ENCODE results near the gene KLHDC3.
"Not testable (repeated sequence)": the region's sequence is repeated elsewhere in the genome, so short reads cannot be mapped to it uniquely, and the experiment has no call there.

KLHDC3 gene

DNA sequence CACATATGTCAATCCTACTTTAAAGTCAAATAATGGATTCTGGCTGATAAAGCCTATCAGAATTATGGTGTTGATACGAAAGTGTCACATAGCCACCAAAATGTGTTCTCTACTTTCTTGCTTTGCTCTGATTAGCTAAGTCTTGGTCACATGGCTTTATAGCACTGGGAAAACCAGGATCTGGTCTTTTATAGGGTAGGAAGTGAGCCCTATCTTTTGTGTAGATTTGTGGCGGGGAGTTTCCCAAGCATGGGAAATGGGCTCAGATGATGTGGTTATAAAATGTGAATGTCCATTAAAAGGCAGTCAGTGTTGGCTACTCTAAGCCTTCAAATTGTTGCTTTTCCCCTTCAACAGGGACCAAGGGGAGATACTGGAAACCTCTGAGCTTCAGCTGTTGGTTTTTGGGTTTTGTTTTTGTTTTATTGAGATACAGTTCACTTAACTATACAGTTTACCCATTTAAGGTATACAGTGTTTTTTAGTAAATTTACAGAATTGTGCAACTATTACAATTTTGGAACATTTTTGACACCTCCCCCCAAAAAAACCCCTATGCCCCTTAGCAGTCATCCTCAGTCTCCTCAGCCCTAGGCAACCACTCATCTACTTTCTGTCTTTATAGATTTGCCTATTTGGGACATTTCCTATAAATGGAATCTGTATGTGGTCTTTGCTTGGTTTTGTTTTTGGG lies 19.6 kb downstream of the KLHDC3 start:
- no peak for DNase-seq

DNA sequence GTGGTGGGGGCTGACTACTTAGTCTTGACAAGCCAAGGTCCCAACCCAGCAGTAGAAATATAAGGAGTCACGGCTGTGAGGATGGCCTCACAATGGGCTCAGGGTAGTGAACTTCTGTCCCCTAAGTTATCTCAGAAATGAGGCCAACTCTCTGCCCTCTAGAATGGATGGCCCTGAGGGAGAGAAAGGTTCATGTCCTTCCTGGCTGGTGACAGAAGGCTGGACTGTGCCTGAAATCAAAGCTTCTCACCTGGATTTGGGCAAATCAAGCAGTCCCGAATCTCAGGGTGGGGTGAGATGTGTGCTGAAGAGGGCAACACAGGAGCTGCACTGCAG lies 20.1 kb downstream of the KLHDC3 start:
- no peak for DNase-seq

DNA sequence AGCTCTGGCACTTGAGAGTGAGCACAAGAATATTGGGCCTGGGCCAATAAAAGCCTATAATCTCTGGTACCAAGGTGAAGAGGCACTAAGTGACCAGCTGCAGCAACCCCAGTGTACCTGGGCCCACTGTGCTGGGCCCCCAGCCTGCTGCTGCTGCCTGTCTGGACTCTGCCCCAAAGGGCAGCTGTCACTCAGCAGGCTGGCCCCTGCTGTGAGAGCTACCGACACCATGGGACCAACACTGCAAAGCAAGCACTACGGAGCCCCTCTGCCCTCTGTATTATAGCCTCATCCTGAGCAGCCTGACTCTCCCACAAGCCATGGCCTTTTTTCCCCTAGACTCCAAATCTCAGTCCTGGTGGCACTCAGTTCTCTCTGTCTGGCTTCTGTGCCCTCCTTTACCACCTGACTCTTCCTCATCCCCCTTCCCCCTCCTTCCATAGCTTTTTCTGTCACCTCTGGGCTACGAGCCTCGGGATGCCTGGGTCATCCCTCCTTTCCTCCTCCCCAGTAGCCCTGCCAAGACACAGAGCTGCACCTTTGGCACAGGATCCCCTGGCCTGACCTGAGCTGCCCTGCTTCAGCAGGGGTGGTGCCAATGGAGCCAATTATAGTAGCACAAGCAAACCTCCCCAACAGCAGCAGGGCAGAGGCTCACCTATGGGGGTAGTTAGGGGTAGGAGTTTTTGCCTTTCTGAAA lies 21.6 kb downstream of the KLHDC3 start:
- no peak for DNase-seq

DNA sequence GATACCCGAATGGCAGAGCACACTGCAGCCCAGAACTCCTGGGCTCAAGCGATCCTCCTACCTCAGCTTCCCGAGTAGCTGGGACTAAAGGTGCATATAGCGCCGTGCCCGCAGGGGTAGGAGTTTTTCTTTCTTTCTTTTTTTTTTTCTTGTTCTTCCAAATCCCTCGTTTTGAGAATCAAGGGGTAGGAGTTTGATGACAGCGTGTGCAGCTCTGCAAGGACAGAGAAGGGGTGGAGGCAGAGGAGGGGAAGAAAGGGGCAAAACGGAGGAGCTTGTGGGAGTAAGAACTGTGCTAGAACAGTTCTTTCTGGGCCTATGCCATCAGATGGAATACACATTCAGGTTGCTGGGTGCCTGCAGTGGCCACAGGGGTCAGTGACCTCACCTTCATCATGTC lies 22.7 kb downstream of the KLHDC3 start:
- DNase-seq = no peak

DNA sequence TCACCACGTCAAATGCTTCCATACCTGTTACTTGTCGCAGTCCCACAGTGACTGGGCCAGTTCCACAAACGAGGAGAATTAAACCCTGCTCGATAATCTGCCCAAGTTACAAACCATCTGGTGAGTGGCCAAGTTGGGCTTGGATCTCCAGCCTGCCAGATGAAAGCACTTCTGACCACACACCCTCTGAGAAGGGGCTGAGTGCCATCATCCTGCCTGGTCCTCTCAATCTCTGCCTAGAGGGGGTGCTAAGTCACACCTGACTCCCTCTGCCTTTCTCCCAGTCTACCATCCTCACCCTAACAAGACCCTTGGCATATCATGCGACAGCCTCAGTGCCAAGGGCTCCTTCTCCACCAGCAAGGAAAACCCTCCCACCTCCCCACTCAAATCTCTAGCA lies 23.1 kb downstream of the KLHDC3 start:
- DNase-seq = no peak

DNA sequence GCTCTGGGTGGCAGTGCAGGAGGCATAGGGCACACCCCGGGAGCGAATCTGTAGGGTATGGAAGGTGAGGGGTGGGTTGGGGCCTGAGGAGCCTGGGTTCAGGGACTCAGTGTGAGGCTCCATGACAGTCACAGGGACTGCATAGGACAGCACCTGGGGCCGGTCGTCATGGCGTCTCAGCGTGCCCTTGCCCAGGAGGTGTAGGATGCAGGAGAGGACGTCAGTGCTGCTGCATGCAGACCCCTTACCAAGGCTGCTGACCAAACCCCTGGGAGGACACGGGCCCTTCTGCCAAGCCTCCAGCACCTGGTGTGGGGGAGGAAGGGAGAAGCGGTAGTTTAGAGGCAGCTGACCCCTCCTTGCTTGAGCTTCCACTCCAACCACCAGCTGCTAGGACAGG lies 23.7 kb downstream of the KLHDC3 start:
- no peak for DNase-seq

DNA sequence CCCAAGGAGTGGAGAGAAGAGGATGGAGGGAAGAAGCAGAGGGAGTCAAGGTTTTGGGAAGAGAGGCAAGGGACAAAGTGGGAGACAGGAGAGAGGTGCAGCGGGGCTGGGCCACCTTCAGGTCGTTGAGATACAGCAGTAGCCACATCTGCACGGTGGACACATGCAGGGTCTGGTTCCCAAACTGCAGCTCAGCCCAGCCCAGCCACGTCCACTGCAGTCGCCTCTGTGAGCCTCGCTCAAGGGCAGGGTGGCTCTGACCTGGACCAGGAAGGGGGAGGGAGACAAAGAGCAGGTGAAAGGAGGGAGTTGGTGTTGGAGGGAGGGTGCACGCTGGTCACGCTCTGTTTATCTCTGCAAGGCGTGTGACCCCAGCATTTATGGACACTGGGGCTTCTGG lies 24.7 kb downstream of the KLHDC3 start:
- no peak for DNase-seq

DNA sequence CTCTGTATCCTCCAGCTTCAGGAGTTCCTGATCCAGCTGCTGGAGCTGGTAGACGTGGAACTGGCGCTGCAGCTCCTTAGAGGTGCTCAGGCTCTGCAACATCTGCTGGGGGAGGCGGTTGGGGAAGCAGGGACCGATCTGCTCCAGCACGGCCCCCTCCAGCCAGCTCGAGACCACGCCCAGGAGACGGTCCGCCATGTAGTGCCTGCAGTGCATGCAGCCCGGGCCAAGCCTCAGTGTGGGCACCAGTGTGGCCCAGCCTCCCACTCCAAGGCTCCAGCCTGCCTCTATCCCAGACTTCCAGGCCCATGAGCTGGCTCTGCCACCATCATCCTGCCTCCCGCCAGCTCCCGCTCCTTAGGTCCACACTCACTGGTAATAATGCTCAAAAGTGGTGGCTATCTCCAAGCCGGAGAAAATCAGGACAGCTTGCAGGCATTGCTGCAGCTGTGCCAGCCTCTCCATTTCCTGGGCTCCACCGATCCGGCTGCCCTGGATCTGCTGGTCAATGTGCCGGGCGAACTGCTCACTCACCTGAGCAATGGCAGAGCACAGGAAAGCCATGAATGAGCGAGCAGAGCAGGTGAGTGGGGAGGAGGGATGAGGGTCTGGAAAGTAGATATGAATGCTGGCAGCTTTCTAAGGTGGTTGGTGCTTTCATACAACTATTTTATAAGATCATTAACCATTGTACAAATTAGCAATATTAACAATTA lies 26.7 kb downstream of the KLHDC3 start:
- DNase-seq = no peak

DNA sequence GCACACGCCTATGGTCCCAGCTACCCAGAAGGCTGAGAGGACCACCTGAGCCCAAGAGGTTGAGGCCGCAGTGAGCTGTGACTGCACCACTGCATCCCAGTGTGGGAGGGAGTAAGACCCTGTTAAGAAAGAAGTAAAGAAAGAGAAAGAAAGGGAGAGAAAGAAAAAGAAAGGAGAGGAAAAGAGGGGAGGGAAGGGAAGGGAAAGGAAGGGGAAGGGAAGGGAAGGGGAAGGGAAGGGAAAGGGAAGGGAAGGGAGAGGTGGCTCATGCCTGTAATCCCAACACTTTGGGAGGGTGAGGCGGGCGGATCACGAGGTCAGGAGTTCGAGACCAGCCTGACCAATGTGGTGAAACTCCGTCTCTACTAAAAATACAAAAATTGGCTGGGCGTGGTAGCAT lies 27.4 kb downstream of the KLHDC3 start:
- DNase-seq = not testable (repeated sequence)

DNA sequence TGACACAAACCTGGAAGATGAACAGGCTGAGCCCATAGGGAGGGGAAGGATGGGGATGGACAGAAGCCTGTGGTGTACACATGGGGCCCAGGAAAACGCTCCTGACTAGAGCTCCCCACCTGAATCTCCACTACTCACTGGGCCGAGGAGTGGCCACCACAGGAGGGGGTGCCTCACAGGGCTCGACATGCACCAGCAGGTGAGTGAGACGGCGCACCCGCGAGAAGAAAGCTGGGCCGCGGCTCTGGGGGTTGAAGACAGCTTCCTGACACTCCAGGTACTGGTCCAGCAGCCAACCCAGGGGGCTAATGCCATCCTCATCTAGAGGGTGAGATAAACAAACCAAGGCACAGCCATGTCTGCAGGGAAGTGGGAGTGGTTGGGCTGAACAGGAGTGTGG lies 29.3 kb downstream of the KLHDC3 start:
- no peak for DNase-seq

DNA sequence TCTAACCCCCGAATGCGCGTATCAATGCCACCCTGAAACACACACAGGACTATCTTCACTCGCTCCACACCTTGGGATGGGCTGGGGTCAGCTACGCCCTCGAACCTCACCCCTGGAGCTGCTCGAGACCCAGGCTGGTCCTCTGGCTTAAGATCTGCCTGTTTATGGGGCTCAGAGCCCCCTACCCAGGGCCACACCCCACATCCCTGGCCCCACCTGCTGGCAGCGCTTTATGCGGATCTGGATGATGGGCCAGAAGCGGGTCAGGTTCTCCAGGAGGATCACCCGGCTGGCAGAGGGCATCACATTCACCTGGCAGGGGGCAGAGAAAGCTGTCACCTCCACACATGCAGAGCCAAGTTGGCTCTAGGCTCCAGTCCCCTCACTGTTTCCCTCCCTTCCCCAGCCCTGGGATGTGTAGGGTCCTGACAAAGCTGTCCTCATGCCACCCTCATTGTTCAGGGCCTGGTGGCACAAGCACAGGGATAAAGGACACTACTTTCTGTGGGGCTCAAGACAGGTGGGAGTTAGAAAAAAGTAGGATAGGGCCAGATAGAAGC lies 31.4 kb downstream of the KLHDC3 start:
- no peak for DNase-seq

DNA sequence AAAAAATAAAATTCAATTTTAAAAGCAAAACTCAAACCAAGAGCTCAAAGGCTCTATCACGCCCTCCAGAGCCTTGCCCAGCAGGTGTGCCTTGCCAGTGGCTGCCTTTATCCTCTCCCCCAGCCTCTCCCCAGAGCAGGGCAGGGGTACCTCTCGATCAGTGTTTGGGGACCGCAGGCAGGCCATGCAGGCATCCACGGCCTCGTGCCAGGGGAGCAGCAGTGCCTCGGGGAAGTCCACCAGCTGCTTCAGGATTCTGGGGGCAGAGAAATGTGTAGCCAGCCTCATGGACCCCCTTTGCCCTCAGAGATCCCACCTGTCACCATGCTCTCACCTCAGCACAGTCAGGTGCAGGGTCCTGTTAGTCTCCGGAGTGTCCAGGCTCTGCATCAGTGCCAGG lies 33.9 kb downstream of the KLHDC3 start:
- no peak for DNase-seq

DNA sequence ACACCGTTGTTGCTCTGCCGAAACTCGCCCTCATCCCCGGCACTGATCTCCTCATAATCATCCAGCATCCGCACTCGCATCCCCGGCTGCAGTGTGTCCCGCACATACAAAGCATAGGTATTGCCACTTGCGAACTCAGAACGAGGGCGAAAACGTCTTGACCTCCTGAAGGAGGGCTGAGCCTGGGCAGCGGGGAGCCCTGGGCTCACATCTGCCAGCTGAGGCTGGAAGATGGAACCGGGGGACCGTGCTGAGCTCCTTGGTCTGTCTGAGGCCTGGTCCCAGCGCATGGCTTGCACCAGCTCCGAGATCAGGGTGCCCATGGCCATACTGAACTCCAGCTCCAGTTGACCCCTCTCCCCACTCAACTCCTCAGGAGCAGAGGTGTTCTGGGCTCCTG lies 36.9 kb downstream of the KLHDC3 start:
- no peak for DNase-seq

DNA sequence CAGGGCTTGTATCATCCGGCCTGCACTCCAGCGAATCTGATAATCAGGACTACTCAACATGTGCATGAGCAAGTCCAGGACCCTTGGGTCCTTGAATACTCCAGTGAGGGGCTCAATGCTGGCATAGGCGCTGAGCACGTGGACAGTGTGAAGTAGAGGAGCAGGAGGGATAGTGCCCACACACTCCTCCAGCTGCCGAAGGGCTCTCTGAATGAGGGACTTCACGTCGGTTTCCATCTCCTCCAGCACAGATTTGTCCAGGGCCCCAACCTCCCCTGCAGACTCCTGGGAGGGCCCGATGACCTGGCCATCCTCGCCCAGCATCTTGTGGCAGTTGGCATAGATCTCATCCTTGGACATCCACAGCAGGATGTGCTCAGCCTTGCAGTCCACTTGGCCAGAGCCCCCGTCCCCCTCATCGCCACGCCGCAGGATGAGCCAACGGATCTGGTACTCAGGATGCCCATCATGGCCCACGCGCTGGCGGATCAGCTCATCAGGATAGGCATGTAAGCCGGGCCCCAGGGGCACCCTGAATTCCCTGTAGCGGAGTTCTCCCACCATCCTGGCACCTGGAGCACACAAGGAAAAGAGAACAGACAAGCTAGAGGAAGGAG lies 38.3 kb downstream of the KLHDC3 start:
- DNase-seq = no peak

DNA sequence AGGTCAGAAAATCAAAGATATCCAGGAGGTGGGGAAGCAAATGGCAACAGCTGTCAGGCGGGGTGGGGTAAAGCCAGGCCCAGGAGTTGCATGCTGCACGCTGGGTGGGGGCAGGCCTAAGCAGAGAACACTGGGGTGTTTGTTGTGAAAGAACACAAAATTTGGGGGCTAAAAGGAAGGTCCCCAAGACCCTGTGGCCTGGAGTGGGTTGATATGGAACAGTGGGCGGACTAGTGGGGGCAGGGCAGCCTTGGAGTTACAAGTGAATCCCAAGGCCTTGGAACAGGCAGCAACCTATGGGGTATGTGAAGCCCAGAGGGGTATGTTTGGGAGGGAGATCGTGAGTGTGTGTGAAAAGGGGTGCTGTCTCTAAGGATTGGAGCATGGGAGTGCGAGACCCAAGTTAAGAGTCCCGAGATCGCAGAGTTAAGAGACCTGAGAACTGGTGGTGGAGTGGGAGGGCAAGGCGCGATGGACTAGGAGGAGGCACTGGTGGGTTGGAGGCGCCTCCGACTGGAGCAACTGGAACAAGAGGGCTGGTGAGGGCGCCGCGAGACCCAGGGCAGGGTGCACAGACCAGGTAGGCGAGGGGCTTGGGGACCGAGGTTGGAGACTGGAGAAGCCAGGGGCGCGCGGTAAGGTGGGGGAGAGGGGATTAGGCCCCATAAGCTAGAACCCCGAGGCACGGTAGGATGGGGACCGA lies 38.9 kb downstream of the KLHDC3 start:
- peak; percentile 39 for DNase-seq

DNA sequence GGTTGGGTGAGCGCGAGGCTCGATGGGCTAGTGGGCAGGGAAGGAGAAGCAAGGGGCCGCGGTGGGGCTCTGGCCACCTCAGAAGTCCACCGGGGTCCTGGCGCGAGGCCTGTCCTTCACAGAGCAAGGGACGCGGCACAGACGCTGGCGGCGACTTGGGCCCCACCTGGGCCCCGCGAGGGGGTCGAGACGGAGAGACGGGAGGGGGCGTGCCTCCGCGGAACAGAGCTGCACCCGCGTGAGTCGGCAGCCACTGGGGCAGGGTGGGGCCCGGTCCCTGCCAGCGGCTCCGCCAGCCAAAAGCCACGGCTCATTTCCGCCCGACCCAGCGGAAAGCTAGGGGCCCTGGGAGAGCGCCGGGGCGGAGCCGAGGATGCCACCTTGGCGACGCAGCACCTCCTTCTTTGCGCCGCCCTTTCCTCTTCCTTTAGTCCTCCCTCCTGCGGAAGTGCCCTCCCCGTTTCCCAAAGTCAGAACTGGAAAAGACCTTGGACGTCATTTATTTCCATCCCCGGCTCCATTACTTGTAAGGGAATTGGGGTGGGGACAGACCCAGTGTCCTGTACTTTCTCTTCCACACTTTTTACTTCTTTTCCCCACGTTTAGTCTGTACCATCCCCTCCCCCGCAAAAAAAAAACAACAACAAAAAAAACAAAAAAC lies 39.6 kb downstream of the KLHDC3 start, which contains the start of gene CUL7:
TSS of gene CUL7 (minus strand) at position 307 of the 661 bp plus-strand sequence. CDS start 1,063 bp downstream, outside the sequence.
- DNase-seq = peak; percentile 94

DNA sequence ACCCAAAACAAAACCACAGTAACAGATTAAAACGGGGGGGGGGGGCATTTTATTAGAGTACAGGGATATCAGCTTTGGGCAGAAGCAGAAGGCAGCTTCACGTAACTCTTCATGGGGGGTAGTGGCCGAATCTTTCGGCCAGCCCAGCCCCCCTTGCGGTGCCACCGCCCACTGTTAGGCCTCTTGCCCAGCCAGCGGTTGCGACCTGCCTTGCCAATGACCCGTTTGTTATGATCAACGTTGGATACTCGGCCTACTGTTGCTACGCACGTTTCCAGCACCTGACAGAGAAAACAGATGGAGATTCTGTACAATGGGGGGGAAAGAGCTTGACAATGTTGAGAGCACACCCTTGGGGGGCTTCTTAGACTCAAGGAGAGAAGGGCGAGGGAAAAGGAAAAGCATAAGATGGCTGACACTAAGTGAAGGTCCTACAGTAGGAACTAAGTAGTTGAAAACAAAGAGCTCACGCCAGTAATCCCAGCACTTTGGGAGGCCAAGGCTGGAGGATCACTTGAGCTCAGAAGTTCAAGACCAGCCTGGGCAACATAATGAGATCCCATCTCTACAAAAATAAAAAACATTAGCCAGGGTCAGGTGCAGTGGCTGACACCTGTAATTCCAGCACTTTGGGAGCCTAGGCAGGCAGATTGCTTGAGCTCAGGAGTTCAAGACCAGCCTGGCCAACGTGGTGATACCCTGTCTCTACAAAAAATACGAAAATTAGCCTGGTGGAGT lies 40.3 kb downstream of the KLHDC3 start:
- DNase-seq = no peak

DNA sequence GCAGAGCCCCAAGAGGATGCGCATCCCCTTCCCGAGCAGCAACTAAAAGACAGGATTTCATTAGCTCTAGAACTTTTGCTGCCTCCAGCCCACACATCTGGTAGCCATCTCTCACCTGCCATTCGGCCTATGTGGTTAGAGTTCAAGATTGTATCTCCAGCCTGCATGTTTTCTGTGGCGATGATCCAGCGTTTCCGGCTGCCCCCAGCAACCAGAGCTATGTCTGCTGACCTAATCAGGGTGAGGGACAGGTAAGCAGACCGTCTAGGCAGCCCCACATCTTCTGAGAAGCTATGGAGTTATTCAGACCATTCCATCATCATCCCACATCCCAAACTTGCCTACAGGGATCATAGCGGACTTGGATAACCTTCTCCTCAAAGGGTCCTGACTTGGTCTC lies 41.9 kb downstream of the KLHDC3 start:
- no peak for DNase-seq

DNA sequence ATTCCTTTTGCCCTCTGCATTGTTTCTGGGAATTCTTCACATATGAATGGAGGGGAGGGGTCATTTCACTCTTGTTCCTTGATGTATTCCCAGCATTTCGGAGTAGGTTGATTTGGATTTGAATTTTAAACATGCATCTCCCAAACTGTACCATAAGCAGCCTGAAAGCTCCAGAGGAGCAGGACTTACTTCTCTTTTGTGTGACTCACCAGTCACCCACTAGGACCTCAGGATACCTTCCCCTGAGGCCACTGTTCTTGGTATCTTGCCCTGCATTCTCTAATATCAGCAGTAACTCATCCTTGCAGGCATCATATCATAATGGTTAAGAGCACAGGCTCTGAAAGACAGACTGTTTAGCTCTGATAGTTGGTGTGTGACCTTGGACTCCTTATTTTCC lies 44.5 kb downstream of the KLHDC3 start:
- DNase-seq = no peak

DNA sequence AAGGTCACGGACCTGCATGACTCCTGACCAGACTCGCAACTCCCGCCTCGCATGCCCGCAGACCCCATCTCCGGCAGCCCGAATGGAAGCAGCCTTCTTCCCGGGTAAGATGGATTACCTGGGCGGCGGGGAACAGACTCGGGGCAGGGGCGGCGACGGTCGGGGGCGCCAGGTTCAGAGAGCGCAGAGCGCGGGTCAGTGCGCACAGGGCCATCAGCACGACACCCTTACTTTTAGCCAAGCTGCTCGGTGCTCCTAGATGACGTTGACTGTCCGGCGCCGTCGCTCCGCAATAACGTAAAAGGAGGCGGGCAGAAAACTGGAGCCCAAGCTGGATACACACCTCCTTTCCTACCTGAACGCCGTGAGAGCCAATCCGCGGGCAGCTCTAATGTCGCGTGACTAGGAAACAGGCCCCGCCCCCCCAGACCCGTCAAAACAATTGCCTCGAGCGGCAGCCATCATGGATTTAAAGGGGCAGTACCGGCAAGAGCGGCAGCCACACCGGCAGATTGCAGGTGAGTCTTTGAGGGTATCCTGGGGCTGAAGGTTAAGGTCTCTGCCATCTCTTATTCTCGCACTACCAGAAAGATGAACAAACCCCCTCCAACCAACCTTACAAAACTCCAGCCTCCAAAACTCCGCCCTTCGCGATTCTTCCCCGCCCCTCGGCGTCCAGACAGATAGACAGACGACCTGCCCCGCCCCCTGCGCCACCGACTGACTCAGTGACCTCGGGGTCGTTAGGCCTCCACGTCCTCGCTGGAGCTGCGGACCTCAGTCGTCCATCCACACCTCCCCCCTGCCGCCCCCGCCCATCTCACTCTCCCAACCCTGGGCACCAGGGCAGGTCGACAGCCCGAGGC lies 45.4 kb downstream of the KLHDC3 start, which contains the start of the genes KLC4 and MRPL2:
TSS of gene KLC4 (plus strand) at position 464 of the 866 bp plus-strand sequence. CDS start 1,705 bp downstream, outside the sequence.
TSS of gene MRPL2 (minus strand) at position 267 of the 866 bp plus-strand sequence. CDS start at position 214, 53 bp downstream.
- peak; percentile 98 for DNase-seq

Data from activated CD4-positive, alpha-beta T cell treated with anti-CD3 and anti-CD28 coated beads for 48 hours (primary cell).